NOMO-1 treated with DMSO at 0.1 percent for 48 hours (cell line): ENCODE results near the gene KRT37.

Source experiments
- DNase-seq: peaks from one replicate; lab custom pipeline; 2025; ENCODE audit not compliant: unreplicated experiment; lab: John Stamatoyannopoulos, UW

KRT37 gene

GRCh38 chr17:41424111-41424635, at the start of gene KRT37:
TSS of gene KRT37 (minus strand) at chr17:41424585. CDS start at chr17:41424523, 62 bp downstream.
- no peak for DNase-seq

GRCh38 chr17:41468346-41468745, 44.0 kb upstream of the KRT37 start:
- DNase-seq, result no peak

- DNase-seq, result no peak
These were observed 43.2 kb upstream of the KRT37 start for GRCh38 chr17:41467561-41467960.

GRCh38 chr17:41466988-41467387, 42.6 kb upstream of the KRT37 start, which contains the start of gene KRT32:
TSS of gene KRT32 (minus strand) at chr17:41467386. CDS start at chr17:41467325, 61 bp downstream.
- DNase-seq, result no peak

GRCh38 chr17:41464682-41465081, 40.3 kb upstream of the KRT37 start:
- no peak for DNase-seq

GRCh38 chr17:41464173-41464572, 39.8 kb upstream of the KRT37 start:
- no peak for DNase-seq

- no peak for DNase-seq
These were observed 39.4 kb upstream of the KRT37 start for GRCh38 chr17:41463746-41464145.

GRCh38 chr17:41462705-41463104, 38.3 kb upstream of the KRT37 start:
- no peak for DNase-seq

- DNase-seq, result no peak
These were observed 33.3 kb upstream of the KRT37 start for GRCh38 chr17:41457676-41458075.

GRCh38 chr17:41456204-41456603, 31.8 kb upstream of the KRT37 start:
- no peak for DNase-seq

GRCh38 chr17:41455236-41455635, 30.9 kb upstream of the KRT37 start:
- no peak for DNase-seq

GRCh38 chr17:41453066-41453465, 28.7 kb upstream of the KRT37 start:
- DNase-seq, result no peak

GRCh38 chr17:41452281-41452680, 27.9 kb upstream of the KRT37 start:
- DNase-seq, result no peak

GRCh38 chr17:41451154-41451728, 26.9 kb upstream of the KRT37 start:
- DNase-seq, result no peak

- no peak for DNase-seq
These were observed 24.6 kb upstream of the KRT37 start for GRCh38 chr17:41449008-41449407.

GRCh38 chr17:41448506-41448905, 24.1 kb upstream of the KRT37 start:
- DNase-seq, result no peak

GRCh38 chr17:41446806-41447205, 22.4 kb upstream of the KRT37 start:
- no peak for DNase-seq

- no peak for DNase-seq
These were observed 20.3 kb upstream of the KRT37 start for GRCh38 chr17:41444640-41445039.

GRCh38 chr17:41444186-41444585, 19.8 kb upstream of the KRT37 start:
- DNase-seq, result no peak

GRCh38 chr17:41442739-41443138, 18.4 kb upstream of the KRT37 start:
- no peak for DNase-seq

- DNase-seq, result no peak
These were observed 16.2 kb upstream of the KRT37 start, which contains the start of gene KRT38 for GRCh38 chr17:41440531-41441033. TSS of gene KRT38 (minus strand) at chr17:41440983. CDS start at chr17:41440921, 62 bp downstream.

GRCh38 chr17:41439375-41439774, 15.0 kb upstream of the KRT37 start:
- DNase-seq, result peak; percentile 22

GRCh38 chr17:41437769-41438168, 13.4 kb upstream of the KRT37 start:
- no peak for DNase-seq
